Endodermal cell (in vitro differentiated cells): ENCODE data around the gene TRIM32. TPM values are rescaled to one million over a fixed set of nuclear protein-coding genes. Genes with fewer than 3 reads are reported as not detected.

ENCODE experiments used
- DNase-seq: peaks from one replicate; pipeline ENCODE4 v3.0.0-alpha.2; 2017
- H3K27ac ChIP-seq: 2 replicates; pipeline ENCODE4 v1.5.1; 2013; ENCODE audit warnings: mild to moderate bottlenecking, low read depth, low read length, moderate library complexity
- H3K27me3 ChIP-seq: 2 replicates; pipeline ENCODE4 v1.6.1; 2013; ENCODE audit warnings: mild to moderate bottlenecking, low read length, moderate library complexity; ENCODE audit not compliant: insufficient read depth, control insufficient read depth, poor library complexity, severe bottlenecking
- H3K36me3 ChIP-seq: 2 replicates; pipeline ENCODE4 v1.7.0; 2013; ENCODE audit warnings: mild to moderate bottlenecking, low read length, moderate library complexity; ENCODE audit not compliant: control insufficient read depth, insufficient read depth
- H3K4me1 ChIP-seq: one replicate; pipeline ENCODE4 v1.7.0; 2013; ENCODE audit warnings: low read length; ENCODE audit not compliant: control insufficient read depth, insufficient read depth
- H3K4me3 ChIP-seq: 2 replicates; pipeline ENCODE4 v1.5.1; 2013; ENCODE audit warnings: mild to moderate bottlenecking, low read length, moderate library complexity
- H3K9ac ChIP-seq: 2 replicates; pipeline ENCODE4 v1.6.1; 2013; ENCODE audit warnings: mild to moderate bottlenecking, low read length, moderate library complexity; ENCODE audit not compliant: poor library complexity, severe bottlenecking; ENCODE audit errors: extremely low read depth
- H3K9me3 ChIP-seq: 2 replicates; pipeline ENCODE4 v1.6.1; 2013; ENCODE audit warnings: mild to moderate bottlenecking, low read length, moderate library complexity; ENCODE audit not compliant: control insufficient read depth
- H3K27ac Mint-ChIP-seq: 2 replicates; pipeline ENCODE4 v1.8.0; 2020; ENCODE audit warnings: mixed read lengths
- H3K27me3 Mint-ChIP-seq: 2 replicates; pipeline ENCODE4 v1.8.0; 2021; ENCODE audit warnings: mild to moderate bottlenecking, mixed read lengths; ENCODE audit not compliant: insufficient read depth
- H3K36me3 Mint-ChIP-seq: 2 replicates; pipeline ENCODE4 v1.8.0; 2020; ENCODE audit warnings: low read depth, mixed read lengths
- H3K4me1 Mint-ChIP-seq: 2 replicates; pipeline ENCODE4 v1.8.0; 2020; ENCODE audit warnings: mixed read lengths
- H3K4me3 Mint-ChIP-seq: 2 replicates; pipeline ENCODE4 v1.8.0; 2020; ENCODE audit warnings: mild to moderate bottlenecking, moderate library complexity, mixed read lengths
- H3K9me3 Mint-ChIP-seq: 2 replicates; pipeline ENCODE4 v1.8.0; 2020; ENCODE audit warnings: mild to moderate bottlenecking, mixed read lengths
- CTCF ChIP-seq: fragments of 200-600 bp; sonication (generic); conservative IDR thresholded peaks from 2 replicates; pipeline ENCODE4 v1.5.0; 2021; ENCODE audit warnings: antibody characterized with exemption, mild to moderate bottlenecking
- WGBS, 2 experiments: methylation state at CpG; one replicate each; pipeline versions ENCODE4 v1.1.5 to v1.1.7; 2013; ENCODE audit warnings: missing lambda C conversion rate in 2 of 2, mixed read lengths in 1 of 2; ENCODE audit not compliant: insufficient coverage in 1 of 2, insufficient read length in 1 of 2; 5-methylcytosine and 5-hydroxymethylcytosine counted together
- total RNA-seq, 2 donors: library from RNA; stranded (reverse); fragmentation: NEBNext Ultra II Directional in 1 of 2; extraction: Animal tissue kit (Norgen Biotek cat#: 25700) in 1 of 2; gene quantifications; 2 replicates in 1 of 2; 3 replicates in 1 of 2; pipeline ENCODE4 v1.2.1, GENCODE V29; 2021

TRIM32 gene
- total RNA-seq, 2 donors from 2014 or later = 28.0 to 31.3 TPM

DNA sequence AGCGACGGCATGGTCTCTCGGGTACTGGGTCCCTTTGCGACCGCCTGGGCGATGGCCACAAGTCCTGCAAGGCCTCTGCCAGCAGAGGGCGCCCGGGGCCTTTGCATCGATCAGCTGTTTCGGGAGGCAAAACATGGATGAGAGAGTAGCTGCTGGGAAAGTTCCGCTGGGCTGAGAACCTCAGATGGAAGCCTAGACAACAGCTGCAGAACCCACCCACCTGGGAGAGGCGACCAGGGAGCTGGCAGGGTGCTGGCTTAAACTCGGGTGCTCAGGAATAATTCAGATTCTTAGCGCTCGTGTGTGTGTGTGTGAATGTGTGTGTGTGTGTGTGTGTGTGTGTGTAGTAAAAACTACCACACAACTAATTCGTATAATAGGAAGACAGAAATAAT, 50.0 kb downstream of the TRIM32 start:
- no peak overlapping the region for H3K9ac ChIP-seq
- no peak overlapping the region for H3K27ac Mint-ChIP-seq
- no peak overlapping the region for H3K4me3 Mint-ChIP-seq

DNA sequence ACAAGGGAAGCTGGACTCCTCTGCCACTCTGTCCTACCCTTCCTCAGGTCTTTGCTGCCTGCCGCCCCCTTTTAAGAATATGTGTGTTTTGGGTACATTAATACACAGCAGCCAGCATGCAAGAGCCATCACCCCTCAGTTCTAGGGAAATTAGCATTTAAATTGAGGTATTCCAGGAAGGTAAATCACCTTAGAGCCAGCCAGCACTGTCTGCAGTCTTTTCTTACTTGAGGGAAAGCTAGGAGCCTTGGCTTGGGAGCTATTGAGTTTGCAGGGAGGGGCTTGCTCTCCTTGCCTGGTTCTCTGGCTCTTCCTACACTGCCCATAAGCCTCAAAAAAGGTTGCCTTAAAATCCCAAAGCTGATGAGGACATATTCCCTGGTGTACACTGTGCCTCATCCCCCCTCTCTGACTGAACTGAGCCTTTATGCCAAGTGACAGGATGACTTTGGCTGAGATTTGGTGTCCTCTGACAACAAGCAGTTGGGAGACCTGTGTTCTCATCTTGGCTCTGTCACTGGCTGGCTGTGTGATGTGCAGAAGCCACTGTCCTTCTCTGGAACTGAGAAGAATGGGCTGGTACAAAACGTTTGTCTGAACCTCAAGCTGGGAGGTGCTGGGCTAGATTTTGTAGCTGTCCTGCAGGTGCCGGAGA, 54.1 kb downstream of the TRIM32 start:
- H3K9ac ChIP-seq = no peak overlapping the region
- H3K9me3 ChIP-seq = no peaks in the 10 kb centered on the region
- Mint-ChIP-seq H3K36me3 (no peaks in the 10 kb centered on the region), H3K4me1 (peaks cover 16% of the 10 kb centered on the region), H3K27me3 (peaks cover 45% of the 10 kb centered on the region), H3K4me3 (no peak overlapping the region), H3K9me3 (no peaks in the 10 kb centered on the region), H3K27ac (no peak overlapping the region)
- no peak overlapping the region for H3K27ac ChIP-seq
- 64 to 82% methylated on average over 2 to 3 of the region's 3 CpGs for WGBS, 2 experiments
- no peaks in the 10 kb centered on the region for H3K4me1 ChIP-seq
- no peak for TF ChIP-seq CTCF
- peaks cover 5% of the 10 kb centered on the region for H3K27me3 ChIP-seq
- H3K4me3 ChIP-seq = no peak overlapping the region
- no peaks in the 10 kb centered on the region for H3K36me3 ChIP-seq
- peak; percentile 60 for DNase-seq

More for the DNA sequence above, 50.0 kb downstream of the TRIM32 start:
- Histone ChIP-seq H3K4me3 (no peak overlapping the region), H3K27ac (no peak overlapping the region), H3K4me1 (no peaks in the 10 kb centered on the region), H3K9me3 (no peaks in the 10 kb centered on the region), H3K27me3 (peaks cover 13% of the 10 kb centered on the region), H3K36me3 (no peaks in the 10 kb centered on the region)
- no peaks in the 10 kb centered on the region for H3K9me3 Mint-ChIP-seq
- DNase-seq = peak; percentile 99
- H3K4me1 Mint-ChIP-seq = peaks cover 16% of the 10 kb centered on the region
- peaks cover 39% of the 10 kb centered on the region for H3K27me3 Mint-ChIP-seq
- 0 to 9% methylated on average over 3 to 13 of the region's 16 CpGs for WGBS, 2 experiments
- TF ChIP-seq CTCF = peak; percentile 98
- H3K36me3 Mint-ChIP-seq = no peaks in the 10 kb centered on the region

DNA sequence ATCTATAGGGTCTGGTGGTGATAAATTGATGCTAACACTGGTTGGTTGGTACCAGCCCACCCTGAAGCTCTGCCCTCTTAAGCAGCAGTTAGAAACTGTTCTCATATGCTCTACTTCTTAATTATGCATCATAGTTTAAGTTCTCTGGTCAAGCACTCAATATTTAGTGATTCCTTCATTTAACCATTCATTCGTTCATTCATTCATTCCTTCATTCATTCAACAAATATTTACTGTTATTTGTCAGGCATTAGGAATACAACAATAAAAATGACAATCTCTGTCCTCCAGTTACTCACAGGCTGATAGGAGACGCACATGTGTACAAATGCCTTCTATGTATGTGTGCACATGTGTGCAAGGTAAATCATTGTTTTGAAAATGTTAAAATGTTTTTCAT, 54.6 kb downstream of the TRIM32 start:
- 83 to 94% methylated on average over 2 of the region's 2 CpGs for WGBS, 2 experiments

More for the DNA sequence above, 54.6 kb downstream of the TRIM32 start:
- Mint-ChIP-seq H3K36me3 (no peaks in the 10 kb centered on the region), H3K27me3 (peaks cover 44% of the 10 kb centered on the region), H3K4me3 (no peak overlapping the region), H3K27ac (no peak overlapping the region), H3K4me1 (peaks cover 16% of the 10 kb centered on the region), H3K9me3 (no peaks in the 10 kb centered on the region)
- no peaks in the 10 kb centered on the region for H3K9me3 ChIP-seq
- no peak overlapping the region for H3K9ac ChIP-seq
- H3K4me1 ChIP-seq = no peaks in the 10 kb centered on the region
- peaks cover 5% of the 10 kb centered on the region for H3K27me3 ChIP-seq
- DNase-seq = no peak
- H3K4me3 ChIP-seq = no peak overlapping the region
- no peak for TF ChIP-seq CTCF
- no peak overlapping the region for H3K27ac ChIP-seq
- H3K36me3 ChIP-seq = no peaks in the 10 kb centered on the region
